ENCODE results near the gene TSTD1.

Gene TSTD1

GRCh38 chr1:161045736-161046604 is 7.2 kb upstream of the TSTD1 start, which contains the start of gene USF1:
Gene USF1, minus strand, starts transcription at chr1:161045977. Its CDS starts 2,702 bp downstream, at chr1:161043275.
- no peak for TF ChIP-seq CTCF (IDR thresholded peaks at IDR 0.05; ENCODE audit: borderline replicate concordance, insufficient read depth, low read depth, low read length)

GRCh38 chr1:161044908-161045735 is 6.4 kb upstream of the TSTD1 start:
- TF ChIP-seq CTCF (IDR thresholded peaks at IDR 0.05; ENCODE audit: borderline replicate concordance, insufficient read depth, low read depth, low read length): no peak
- peak overlapping the region; percentile 77 for H3K4me3 ChIP-seq (ENCODE audit: low read depth, low read length)

More at GRCh38 chr1:161045736-161046604, 7.2 kb upstream of the TSTD1 start, which contains the start of gene USF1:
- peak within 1 kb of the TSS; percentile 77 for H3K4me3 ChIP-seq (ENCODE audit: low read depth, low read length)

DNA sequence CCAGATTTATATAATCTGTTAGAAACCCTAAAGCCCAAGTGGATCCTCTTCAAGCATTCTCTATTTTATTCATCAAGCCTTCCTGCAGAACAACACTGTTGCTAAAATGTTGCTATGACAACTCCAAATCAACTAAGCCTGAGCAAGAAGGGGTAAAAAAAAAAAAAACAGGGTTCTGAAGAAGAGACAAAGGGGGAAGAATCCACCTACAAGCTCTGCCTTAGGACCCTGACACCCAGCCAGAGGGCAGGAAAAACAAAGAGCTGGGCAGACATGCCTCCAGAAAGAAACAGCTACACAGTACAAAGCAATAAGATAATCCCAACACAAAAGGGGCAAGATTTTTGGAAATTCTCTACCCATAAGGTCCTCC is 5.8 kb upstream of the TSTD1 start:
- peak overlapping the region; percentile 77 for H3K4me3 ChIP-seq (ENCODE audit: low read depth, low read length)
- TF ChIP-seq CTCF (IDR thresholded peaks at IDR 0.05; ENCODE audit: borderline replicate concordance, insufficient read depth, low read depth, low read length): no peak

DNA sequence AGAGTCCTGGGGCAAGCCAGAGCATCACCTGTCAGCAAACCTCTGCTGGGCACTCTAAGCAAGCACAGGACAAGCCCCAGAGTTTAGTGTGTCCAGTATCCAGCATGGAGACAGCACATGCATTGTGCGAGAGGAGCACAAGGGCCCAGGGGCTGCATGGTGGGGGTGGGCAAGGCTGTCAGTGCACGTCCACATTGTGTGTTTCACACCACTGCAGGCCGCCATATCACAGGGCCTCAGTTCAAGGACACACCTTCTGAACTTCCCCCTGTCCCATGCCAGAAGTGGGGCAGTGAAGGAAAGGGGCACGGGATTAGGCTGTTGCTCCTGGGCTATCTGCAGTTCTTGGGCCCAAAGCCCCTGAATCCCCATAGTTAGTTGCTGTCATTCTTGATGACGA is 782 bp upstream of the TSTD1 start:
- H3K4me3 ChIP-seq (ENCODE audit: low read depth, low read length): no peak overlapping the region
- no peak for TF ChIP-seq CTCF (IDR thresholded peaks at IDR 0.05; ENCODE audit: borderline replicate concordance, insufficient read depth, low read depth, low read length)

DNA sequence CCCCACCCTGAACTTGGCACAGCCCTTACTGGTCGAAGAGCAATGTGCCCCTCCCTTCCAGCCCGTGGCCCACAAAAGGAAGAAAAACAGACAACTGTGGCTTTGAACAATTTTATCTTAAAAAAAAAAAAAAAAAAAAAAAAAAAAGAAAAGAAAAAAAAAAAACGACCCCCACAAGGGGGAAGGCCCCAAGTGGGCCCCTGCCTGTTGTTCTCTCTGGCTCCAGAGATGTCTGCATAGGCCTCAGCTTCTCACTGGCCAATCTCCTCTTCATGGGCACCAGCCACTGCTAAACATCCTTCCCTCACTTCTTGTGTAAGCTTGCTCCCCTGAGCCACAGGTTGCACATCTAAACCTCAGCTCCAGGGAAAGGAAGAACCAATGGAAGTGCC is 386 bp upstream of the TSTD1 start:
- TF ChIP-seq CTCF (IDR thresholded peaks at IDR 0.05; ENCODE audit: borderline replicate concordance, insufficient read depth, low read depth, low read length): no peak
- peak overlapping the region; percentile 63 for H3K4me3 ChIP-seq (ENCODE audit: low read depth, low read length)

DNA sequence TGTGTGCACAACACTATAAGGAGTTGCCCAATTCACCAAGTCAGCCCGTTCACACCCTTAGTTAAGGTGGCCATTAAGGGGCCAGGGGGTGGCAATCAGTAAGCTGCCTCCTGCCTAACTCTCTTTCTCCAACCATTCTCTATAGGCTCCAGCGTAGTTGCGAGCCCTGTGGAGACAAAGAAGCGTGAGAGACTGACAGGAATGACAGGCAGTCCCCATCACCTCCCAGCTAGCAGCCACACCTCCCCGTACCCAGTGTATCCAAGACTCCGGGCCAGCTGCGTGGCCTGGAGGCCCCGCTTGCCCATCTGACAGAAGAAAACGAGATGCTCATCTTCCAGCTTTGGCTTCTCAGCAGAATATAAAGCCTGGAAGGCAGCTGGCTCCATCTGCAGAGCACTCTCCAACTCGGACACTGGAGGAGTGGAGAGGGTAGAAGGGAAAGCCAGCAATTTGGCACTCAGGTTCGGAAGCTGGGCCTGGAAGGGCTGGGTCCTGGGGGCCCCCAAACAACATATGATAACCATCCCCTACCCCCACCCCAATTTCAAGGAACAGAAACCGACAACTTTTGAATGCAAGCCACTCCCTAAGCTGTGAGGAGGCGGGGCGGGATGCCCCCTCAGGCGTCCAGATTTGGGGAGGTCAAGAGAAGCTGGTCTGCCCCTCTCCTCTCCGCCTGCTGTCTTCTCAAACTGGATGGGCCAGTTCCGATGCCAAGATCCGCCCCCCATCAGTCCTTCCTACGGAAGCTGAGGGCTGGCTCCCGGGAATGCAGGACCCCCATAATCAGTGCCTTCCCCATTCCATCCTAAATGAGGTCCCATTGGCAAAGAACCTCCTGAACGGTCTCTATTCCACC is 872 bp downstream of the TSTD1 start:
- TF ChIP-seq CTCF (IDR thresholded peaks at IDR 0.05; ENCODE audit: borderline replicate concordance, insufficient read depth, low read depth, low read length): no peak
- peak overlapping the region; percentile 63 for H3K4me3 ChIP-seq (ENCODE audit: low read depth, low read length)
